A549 (cell line): ENCODE results near the gene TAC3. TPM values are rescaled to one million over a fixed set of nuclear protein-coding genes. Genes with fewer than 3 reads are reported as not detected.
"Not testable (repeated sequence)": the region's sequence is repeated elsewhere in the genome, so short reads cannot be mapped to it uniquely, and the experiment has no call there.

ENCODE experiments used
- ATAC-seq, 2 experiments: fragments of 200-7000 bp in 1 of 2; fragments of >200 bp in 1 of 2; cut with Nextera tagmentation in 1 of 2; cut with Tn5 transposase in 1 of 2; 3 replicates each; pipeline versions ENCODE4 v1.8.0 to v1.9.1; 2018 to 2020; ENCODE audit warnings: mild to moderate bottlenecking in 1 of 2, moderate library complexity in 1 of 2
- CTCF ChIA-PET: fragments of 300-600 bp; sonication (Branson Sonifier 250); formaldehyde crosslinking; extraction: SDS; loops from one replicate; lab custom pipeline; 2021; ENCODE audit warnings: antibody characterized with exemption, inconsistent platforms; lab: Yijun Ruan, JAX
- POLR2A ChIA-PET: fragments of 350-600 bp; formaldehyde crosslinking; extraction: SDS; loops from one replicate; lab custom pipeline; 2021; ENCODE audit warnings: antibody characterized with exemption, inconsistent platforms; lab: Yijun Ruan, JAX
- DNase-seq, 2 experiments: peaks; one replicate each; pipeline versions ENCODE4 v3.0.0 to v3.0.0-alpha.2; 2011 to 2016; ENCODE audit warnings: low read depth in 1 of 2, low spot score in 1 of 2
- FAIRE-seq: peaks from 2 replicates; lab custom pipeline; 2011; peaks lifted over from hg19 to GRCh38; lab: Jason Lieb, UNC
- H3K27ac ChIP-seq, 2 experiments: fragments of >200 bp; sonication (Bioruptor Twin); formaldehyde crosslinking; 3 replicates each; pipeline ENCODE4 v1.5.1; 2016 to 2017
- H3K4me1 ChIP-seq: fragments of >200 bp; sonication (Bioruptor Twin); formaldehyde crosslinking; 3 replicates; pipeline ENCODE4 v1.6.1; 2016
- H3K4me2 ChIP-seq: fragments of >200 bp; sonication (Bioruptor Twin); formaldehyde crosslinking; 3 replicates; pipeline ENCODE4 v1.6.1; 2016
- H3K4me3 ChIP-seq: fragments of >200 bp; sonication (Bioruptor Twin); formaldehyde crosslinking; 3 replicates; pipeline ENCODE4 v1.5.1; 2016
- H3K9me3 ChIP-seq: fragments of >200 bp; sonication (Bioruptor Twin); formaldehyde crosslinking; 3 replicates; pipeline ENCODE4 v1.6.1; 2016
- EHF ChIP-seq: fragments of 250-450 bp; sonication (Bioruptor Pico); IDR thresholded peaks from 2 replicates; pipeline ENCODE4 v1.5.0; 2020; ENCODE audit warnings: mild to moderate bottlenecking
- ESRRA ChIP-seq: fragments of 150-350 bp; IDR thresholded peaks from 2 replicates; pipeline ENCODE4 v1.6.1; 2014; ENCODE audit warnings: mild to moderate bottlenecking, low read length, borderline replicate concordance
- RARB ChIP-seq: fragments of 250-450 bp; sonication (Bioruptor Pico); IDR thresholded peaks from 2 replicates; pipeline ENCODE4 v1.8.0; 2021; ENCODE audit warnings: mild to moderate bottlenecking, moderate library complexity
- RFX5 ChIP-seq: fragments of 450-650 bp; IDR thresholded peaks from 2 replicates; pipeline ENCODE4 v1.7.1; 2014; ENCODE audit warnings: antibody characterized with exemption, mild to moderate bottlenecking, moderate library complexity
- SMC3 ChIP-seq: fragments of >200 bp; sonication (Bioruptor Twin); formaldehyde crosslinking; IDR thresholded peaks from 3 replicates; pipeline ENCODE4 v1.6.1; 2018; ENCODE audit warnings: inconsistent platforms
- TP53 ChIP-seq: fragments of 250-450 bp; sonication (Bioruptor Pico); IDR thresholded peaks from 2 replicates; pipeline ENCODE4 v1.5.0; 2021; ENCODE audit warnings: mild to moderate bottlenecking, moderate library complexity
- WGBS: methylation state at CpG from one replicate; pipeline ENCODE4 v1.1.6; 2017; ENCODE audit errors: missing lambda C conversion rate; 5-methylcytosine and 5-hydroxymethylcytosine counted together
- polyA plus RNA-seq, 4 experiments: library from polyadenylated mRNA; depleted of rRNA in 3 of 4; stranded (reverse); fragments of >200 nt; fragmentation: RNase III in 1 of 4; extraction: RNeasy Plus Mini Kit Qiagen cat#74134 plus additional on column Dnase treatment in 1 of 4; gene quantifications; 2 replicates in 3 of 4; 3 replicates in 1 of 4; pipeline ENCODE4 v1.2.3, GENCODE V29; 2011 to 2017
- TF ChIP-seq, protein P1 (sequence below): fragments of >200 bp; sonication (Bioruptor Twin); formaldehyde crosslinking; IDR thresholded peaks from 3 replicates; pipeline ENCODE4 v1.6.1; 2016

Gene TAC3
- polyA plus RNA-seq, 2 of the 4 experiments (the other 2 are of a cell fraction) = 0.16 TPM; not detected in 1

DNA sequence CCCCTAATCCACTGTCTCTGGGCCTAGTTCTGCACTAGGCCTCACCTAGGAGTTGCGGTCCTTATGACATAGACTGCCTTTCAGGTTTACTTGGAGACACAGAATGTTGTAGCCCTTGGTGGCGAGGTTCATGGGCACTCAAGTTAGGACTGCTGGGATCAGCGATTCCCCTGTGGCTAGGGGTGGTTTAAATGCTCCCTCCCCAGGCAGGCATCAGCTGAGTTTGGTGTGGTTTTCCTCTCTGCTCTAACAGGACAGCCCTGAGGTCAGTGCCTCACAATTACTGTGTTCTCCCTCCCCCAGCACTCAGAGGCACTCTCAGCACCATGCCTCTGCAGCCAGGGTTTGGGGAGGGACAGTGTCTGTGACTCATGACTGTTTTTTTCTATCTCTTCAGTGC lies 36.7 kb downstream of the TAC3 start:
- no peak for ATAC-seq
- POLR2A ChIA-PET = no interaction called here
- Histone ChIP-seq H3K27ac (no peak overlapping the region), H3K9me3 (no peaks in the 10 kb centered on the region), H3K4me1 (no peaks in the 10 kb centered on the region), H3K4me3 (no peak overlapping the region), H3K4me2 (no peak overlapping the region)
- TF ChIP-seq RFX5 (no peak), TP53 (CRISPR knock-in tag) (no peak), EHF (CRISPR knock-in tag) (no peak), RARB (CRISPR knock-in tag) (no peak), SMC3 (no peak)
- TF ChIP-seq, protein P1, sequence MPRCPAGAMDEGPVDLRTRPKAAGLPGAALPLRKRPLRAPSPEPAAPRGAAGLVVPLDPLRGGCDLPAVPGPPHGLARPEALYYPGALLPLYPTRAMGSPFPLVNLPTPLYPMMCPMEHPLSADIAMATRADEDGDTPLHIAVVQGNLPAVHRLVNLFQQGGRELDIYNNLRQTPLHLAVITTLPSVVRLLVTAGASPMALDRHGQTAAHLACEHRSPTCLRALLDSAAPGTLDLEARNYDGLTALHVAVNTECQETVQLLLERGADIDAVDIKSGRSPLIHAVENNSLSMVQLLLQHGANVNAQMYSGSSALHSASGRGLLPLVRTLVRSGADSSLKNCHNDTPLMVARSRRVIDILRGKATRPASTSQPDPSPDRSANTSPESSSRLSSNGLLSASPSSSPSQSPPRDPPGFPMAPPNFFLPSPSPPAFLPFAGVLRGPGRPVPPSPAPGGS = no peak
- 87% methylated on average over 3 of the region's 3 CpGs for WGBS
- DNase-seq = no peak
- no peak for FAIRE-seq
- CTCF ChIA-PET = interaction anchor here (1.2 to 2.1 kb wide), 2 partner anchors 8 to 140 kb away, joined by 7 read pairs; no protein-coding TSS in a partner anchor

DNA sequence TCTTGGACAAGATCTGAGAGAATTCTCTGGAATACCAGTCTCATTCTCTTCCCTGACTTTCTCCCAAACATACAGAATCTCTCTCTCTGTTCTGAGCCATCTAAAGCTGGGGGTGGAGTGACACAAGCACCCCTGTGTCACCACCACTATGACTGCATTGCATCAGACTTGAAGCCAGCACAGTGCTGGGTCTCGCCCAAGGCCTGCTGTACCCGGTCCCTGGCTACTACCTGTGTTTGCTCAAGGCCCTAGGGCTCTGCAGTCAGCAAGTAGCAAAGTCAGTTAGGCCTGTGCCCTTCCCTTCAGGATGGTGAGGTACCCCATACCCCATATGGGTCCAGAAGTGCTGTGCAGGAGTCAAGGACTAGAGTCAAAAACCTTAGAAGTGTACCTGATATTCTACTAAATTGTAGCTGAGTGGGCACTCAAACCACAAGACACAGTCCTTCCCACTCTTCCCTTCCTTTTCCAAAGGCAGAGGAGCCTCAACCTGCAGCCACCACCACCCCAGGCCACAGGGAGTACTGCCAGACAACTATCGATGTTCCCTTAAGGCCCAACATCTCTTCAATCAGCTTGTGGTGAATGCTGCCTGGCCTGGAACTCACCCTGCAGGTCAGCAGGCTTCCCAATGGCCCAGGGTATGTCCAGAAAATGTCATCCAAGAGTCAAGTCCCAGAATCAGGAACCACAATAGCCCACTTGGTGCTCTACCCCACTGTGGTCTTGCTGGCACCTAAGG lies 37.8 kb downstream of the TAC3 start:
- no peak overlapping the region for H3K27ac ChIP-seq
- TF ChIP-seq ESRRA = no peak
- FAIRE-seq (no peak), DNase-seq (no peak), ATAC-seq (no peak)
- H3K9me3 ChIP-seq = no peaks in the 10 kb centered on the region
- ChIA-PET POLR2A (no interaction called here), CTCF (interaction anchor here (1.2 to 2.1 kb wide), 2 partner anchors 9 to 139 kb away, joined by 7 read pairs; no protein-coding TSS in a partner anchor)
- no peaks in the 10 kb centered on the region for H3K4me1 ChIP-seq
- no peak overlapping the region for H3K4me2 ChIP-seq
- 75% methylated on average over 3 of the region's 3 CpGs for WGBS
- H3K4me3 ChIP-seq = no peak overlapping the region

DNA sequence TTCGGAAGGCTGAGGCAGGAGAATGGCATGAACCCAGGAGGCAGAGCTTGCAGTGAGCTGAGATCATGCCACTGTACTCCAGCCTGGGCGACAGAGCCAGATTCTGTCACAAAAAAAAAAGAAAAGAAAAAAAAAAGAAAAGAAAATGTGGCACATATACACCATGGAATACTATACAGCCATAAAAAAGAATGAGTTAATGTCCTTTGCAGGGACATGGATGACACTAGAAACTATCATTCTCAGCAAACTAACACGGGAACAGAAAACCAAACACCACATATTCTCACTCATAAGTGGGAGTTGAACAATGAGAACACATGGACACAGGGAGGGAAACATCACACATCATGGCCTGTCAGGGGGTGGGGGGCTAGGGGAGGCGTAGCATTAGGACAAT lies 39.0 kb downstream of the TAC3 start:
- FAIRE-seq, H3K4me3 ChIP-seq, ATAC-seq, POLR2A ChIA-PET, H3K9me3 ChIP-seq, H3K27ac ChIP-seq, H3K4me2 ChIP-seq, DNase-seq, H3K4me1 ChIP-seq, CTCF ChIA-PET: not testable (repeated sequence)
- whole genome bisulfite sequencing = 30% methylated on average over 4 of the region's 4 CpGs

DNA sequence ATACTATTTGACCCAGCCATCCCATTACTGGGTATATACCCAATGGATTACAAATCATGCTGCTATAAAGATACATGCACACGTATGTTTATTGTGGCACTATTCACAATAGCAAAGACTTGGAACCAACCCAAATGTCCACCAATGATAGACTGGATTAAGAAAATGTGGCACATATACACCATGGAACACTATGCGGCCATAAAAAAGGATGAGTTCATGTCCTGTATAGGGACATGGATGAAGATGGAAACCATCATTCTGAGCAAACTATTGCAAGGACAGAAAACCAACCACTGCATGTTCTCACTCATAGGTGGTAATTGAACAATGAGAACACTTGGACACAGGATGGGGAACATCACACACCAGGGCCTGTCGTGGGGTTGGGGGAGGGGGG lies 42.1 kb downstream of the TAC3 start:
- H3K4me2 ChIP-seq, H3K27ac ChIP-seq, ATAC-seq, H3K4me3 ChIP-seq, DNase-seq, H3K9me3 ChIP-seq, FAIRE-seq, H3K4me1 ChIP-seq, CTCF ChIA-PET, POLR2A ChIA-PET: not testable (repeated sequence)
- WGBS = 58% methylated on average over 3 of the region's 3 CpGs

DNA sequence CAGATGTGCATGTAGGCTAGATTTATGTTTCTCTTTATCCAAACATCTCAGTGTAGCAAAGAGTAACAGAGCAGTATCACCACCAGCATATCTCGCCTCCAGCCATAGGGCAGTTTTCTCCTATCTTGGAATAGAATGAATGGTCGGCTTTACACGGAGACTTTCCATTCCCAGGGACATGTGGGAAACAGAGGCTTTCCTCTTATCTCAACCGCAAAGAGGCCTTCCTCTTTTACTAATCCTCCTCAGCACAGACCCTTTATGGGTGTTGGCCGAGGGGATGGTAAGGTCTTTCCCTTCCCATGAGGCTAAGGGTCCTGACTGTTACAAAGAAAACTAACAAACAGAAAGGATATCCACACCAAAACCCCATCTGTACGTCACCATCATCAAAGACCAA lies 47.4 kb downstream of the TAC3 start:
- POLR2A ChIA-PET = not testable (repeated sequence)

DNA sequence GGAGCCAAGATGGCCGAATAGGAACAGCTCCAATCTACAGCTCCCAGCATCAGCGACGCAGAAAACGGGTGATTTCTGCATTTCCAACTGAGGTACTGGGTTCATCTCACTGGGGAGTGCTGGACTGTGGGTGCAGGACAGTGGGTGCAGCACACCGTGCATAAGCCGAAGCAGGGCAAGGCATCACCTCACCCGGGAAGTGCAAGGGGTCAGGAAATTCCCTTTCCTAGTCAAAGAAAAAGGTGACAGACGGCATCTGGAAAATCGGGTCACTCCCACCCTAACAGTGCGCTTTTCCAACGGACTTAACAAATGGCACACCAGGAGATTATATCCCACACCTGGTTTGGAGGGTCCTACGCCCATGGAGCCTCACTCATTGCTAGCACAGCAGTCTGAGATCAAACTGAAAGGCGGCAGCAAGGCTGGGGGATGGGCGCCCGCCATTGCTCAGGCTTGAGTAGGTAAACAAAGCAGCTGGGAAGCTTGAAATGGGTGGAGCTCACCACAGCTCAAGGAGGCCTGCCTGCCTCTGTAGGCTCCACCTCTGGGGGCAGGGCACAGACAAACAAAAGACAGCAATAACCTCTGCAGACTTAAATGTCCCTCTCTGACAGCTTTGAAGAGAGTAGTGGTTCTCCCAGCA lies 50.2 kb downstream of the TAC3 start:
- H3K9me3 ChIP-seq, FAIRE-seq, ATAC-seq, CTCF ChIA-PET, POLR2A ChIA-PET, H3K4me1 ChIP-seq: not testable (repeated sequence)
- WGBS = 32% methylated on average over 15 of the region's 15 CpGs
- H3K4me2 ChIP-seq = peak overlapping the region; percentile 76
- H3K27ac ChIP-seq = peak overlapping the region; percentile 74 to 78
- peak in 1 of 2 experiments; percentile 65 for DNase-seq
- peak overlapping the region; percentile 36 for H3K4me3 ChIP-seq

More for the DNA sequence above, 47.4 kb downstream of the TAC3 start:
- not testable (repeated sequence) for H3K9me3 ChIP-seq, FAIRE-seq, ATAC-seq, H3K27ac ChIP-seq, H3K4me1 ChIP-seq, H3K4me3 ChIP-seq, H3K4me2 ChIP-seq, DNase-seq
- CTCF ChIA-PET = interaction anchor here (1.0 kb wide), 1 partner anchor 19 kb away, joined by 3 read pairs; no protein-coding TSS in a partner anchor
- WGBS = 80% methylated on average over 6 of the region's 6 CpGs
